SK-N-DZ (cell line): ENCODE measurements around the gene PDCD7. TPM values are rescaled to one million over a fixed set of nuclear protein-coding genes. Genes with fewer than 3 reads are reported as not detected.
"Not testable (repeated sequence)": the region's sequence is repeated elsewhere in the genome, so short reads cannot be mapped to it uniquely, and the experiment has no call there.

Source experiments
- DNase-seq: peaks from one replicate; pipeline ENCODE4 v3.0.0-alpha.2; 2015; ENCODE audit warnings: low spot score
- polyA plus RNA-seq, 2 experiments: library from polyadenylated mRNA; depleted of rRNA; stranded (reverse); fragments of >200 nt; gene quantifications; 2 replicates each; pipeline ENCODE4 v1.2.3, GENCODE V29; 2014

The PDCD7 gene
- 27.4 and 28.9 TPM in 2 replicates for polyA plus RNA-seq (2014; cell fraction: cytosol; rRNA removed)
- polyA plus RNA-seq (2014; cell fraction: nucleus; rRNA removed) = 9.7 and 9.8 TPM in 2 replicates

GRCh38 chr15:65133548-65134200, at the start of gene PDCD7:
Gene PDCD7, minus strand, starts transcription at chr15:65133808. Its CDS starts 27 bp downstream, at chr15:65133781.
- peak; percentile 96 for DNase-seq

DNA sequence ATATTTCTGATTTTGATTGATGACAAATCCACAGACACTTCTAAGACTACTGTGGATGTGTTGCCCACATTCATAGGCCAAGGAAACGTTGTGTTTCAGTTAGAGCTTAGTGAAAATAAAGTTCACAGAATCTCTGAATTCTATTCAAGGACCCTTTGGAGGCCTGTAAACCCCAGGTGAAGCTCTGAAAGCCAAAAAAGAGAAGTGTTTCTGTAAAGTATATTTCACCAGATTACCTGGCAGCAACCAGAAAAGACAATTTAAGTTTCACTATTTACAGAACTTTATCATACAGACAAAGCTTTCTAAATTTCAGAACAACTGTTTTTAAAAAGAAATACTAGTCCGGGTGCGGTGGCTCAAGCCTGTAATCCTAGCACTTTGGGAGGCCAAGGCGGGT, 48.9 kb upstream of the PDCD7 start:
- DNase-seq = no peak

- DNase-seq = not testable (repeated sequence)
These were observed 48.2 kb upstream of the PDCD7 start for GRCh38 chr15:65181582-65182353.

DNA sequence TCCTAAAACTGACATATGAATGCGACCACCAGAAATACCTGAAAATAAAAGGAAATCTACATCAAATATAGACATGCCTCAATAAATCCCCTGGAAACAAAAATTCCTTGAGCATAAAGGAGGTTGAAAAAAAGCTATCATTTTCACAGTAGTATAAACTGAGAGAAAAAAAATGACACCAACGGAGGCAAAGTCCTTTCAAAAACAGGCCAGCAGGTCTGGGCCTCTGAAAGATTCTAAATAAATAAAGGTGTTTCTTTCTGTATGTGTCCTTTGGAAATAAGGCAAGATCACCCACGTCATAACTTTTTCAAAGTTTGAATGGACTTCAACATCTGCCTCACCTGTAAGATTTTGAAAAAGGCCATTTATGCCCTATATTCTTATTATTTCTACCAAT, 46.6 kb upstream of the PDCD7 start:
- DNase-seq = no peak

- no peak for DNase-seq
These were observed 44.3 kb upstream of the PDCD7 start for GRCh38 chr15:65177901-65178300.

DNA sequence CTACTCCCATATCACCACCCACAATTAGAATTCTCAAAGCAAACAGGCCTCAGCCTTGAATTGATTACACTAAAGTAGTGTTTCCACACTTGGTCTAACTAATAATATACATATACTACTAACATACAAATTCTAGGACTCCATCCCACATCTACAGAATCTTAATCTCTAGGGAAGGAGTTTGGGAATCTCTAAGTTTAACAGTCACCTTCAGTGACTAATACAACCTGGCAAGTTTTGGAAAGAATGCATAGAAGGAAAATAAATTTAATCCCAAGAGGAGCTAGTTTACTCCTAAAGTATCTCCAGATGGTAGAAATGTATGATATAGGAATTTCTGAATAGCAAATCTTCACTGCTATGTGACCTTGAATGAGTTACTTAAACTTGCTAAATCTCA, 42.4 kb upstream of the PDCD7 start:
- no peak for DNase-seq

GRCh38 chr15:65175511-65175910, 41.9 kb upstream of the PDCD7 start:
- DNase-seq = no peak

GRCh38 chr15:65174509-65174908, 40.9 kb upstream of the PDCD7 start:
- no peak for DNase-seq

DNA sequence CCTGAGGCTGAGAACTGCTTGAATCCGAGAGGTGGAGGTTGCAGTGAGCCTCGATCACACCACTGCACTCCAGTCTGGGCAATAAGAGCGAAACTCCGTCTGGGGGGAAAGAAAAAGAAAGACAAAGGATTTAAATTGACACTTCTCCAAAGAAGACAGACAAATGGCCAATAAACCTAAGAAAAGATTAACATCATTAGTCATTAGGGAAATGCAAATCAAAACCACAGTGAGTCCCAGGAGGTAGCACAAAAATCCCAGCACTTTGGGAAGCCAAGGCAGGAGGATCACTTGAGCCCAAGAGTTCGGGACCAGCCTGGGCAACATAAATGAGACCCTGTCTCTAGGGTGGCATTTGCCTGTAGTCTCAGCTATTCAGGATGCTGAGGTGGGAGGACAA, 38.9 kb upstream of the PDCD7 start:
- DNase-seq = no peak

DNA sequence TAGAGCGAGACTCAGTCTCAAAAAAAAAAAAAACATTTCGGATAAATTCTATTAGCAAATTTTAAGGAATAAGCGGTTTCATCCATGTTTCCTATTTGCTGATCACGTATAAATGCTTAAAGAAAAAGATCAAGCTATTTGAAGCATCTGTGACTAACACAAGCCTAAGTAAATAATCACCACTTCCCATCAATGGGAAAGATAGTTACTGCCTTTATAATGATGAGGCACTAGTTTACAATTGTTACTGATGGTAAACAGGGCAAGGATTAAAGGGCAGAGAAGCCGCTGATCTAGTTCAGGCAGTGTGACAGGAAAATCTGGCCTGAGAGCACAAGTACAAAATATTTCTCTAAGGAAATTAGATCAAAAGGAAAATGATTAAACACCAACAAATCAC, 37.8 kb upstream of the PDCD7 start:
- no peak for DNase-seq

GRCh38 chr15:65165875-65166274, 32.3 kb upstream of the PDCD7 start:
- no peak for DNase-seq

GRCh38 chr15:65164139-65164538, 30.5 kb upstream of the PDCD7 start:
- DNase-seq = no peak

- no peak for DNase-seq
These were observed 29.4 kb upstream of the PDCD7 start for GRCh38 chr15:65163041-65163440.

- DNase-seq = no peak
These were observed 23.1 kb upstream of the PDCD7 start for GRCh38 chr15:65156692-65157091.

DNA sequence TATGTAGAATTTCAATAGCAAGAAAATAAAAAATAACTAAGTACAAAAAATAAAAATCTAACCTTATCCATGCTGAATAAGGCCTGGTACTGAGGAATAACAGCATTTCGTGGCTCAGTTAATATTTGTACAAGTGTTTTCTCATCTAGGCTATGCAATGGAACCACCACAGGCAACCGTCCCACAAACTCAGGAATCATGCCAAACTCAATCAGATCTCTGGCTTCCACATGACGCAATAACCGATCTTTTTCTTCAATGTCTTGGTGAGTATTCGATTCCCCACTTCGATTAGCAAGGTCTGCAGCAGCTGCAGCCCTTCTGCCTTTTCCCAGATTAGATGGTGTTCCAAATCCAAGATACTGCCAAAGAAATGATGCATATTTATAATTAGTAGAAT, 21.1 kb upstream of the PDCD7 start:
- no peak for DNase-seq

DNA sequence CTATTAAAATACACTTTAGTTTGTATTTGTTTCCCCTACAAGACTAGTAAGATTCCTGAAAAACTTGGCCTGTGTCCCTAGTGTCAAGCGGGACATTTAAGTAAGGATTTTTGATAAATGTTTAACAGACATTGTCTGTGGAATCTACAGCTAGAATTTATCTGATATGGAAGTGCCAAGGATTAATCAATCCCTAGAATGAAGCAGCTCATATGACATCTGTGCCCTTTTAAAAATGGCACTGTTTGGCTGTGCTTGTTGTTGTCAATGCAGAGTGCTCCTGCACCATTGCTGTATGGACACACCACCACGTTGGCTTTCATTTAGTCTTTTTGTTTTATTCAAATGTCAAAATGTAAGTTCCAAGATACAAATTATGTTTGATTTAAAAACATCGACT, 14.3 kb upstream of the PDCD7 start:
- no peak for DNase-seq

- DNase-seq = no peak
These were observed 12.8 kb upstream of the PDCD7 start for GRCh38 chr15:65146438-65146837.

DNA sequence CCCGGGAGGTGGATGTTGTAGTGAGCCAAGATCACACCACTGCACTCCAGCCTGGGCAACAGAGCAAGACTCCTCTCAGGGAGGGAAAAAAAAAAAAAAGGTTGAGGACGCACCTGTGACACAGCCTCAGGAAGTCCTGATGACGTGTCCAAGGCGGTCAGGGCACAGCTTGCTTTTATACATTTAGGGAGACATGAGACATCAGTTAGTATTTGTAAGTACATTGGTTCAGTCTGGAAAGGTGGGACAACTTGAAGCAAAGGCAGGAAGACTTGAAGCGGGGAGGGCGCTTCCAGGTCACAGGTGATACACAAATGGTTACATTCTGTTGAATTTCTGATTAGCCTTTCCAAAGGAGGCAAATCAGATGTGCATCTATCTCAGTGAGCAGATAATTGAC, 5.0 kb upstream of the PDCD7 start:
- DNase-seq = not testable (repeated sequence)

GRCh38 chr15:65137893-65138292, 4.3 kb upstream of the PDCD7 start:
- DNase-seq = not testable (repeated sequence)

GRCh38 chr15:65137089-65137488, 3.5 kb upstream of the PDCD7 start:
- not testable (repeated sequence) for DNase-seq

DNA sequence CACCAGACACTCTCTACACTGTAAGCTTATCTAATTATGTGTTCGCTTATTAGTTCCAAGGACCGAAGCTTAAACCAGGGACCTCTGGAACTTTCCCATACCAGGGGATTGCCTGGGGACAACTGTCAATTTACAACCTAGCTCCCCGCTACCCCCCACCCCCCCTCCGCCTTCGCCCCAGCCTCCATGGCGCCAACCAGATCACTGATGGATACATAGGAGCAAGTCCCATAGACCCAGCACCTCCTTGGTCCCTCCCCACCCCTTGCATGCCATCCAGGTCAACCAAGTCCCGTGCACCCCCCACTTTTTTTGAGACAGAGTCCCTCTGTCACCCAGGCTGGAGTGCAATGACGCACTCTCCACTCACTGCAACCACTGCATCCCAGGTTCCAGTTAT, 930 bp upstream of the PDCD7 start:
- no peak for DNase-seq

DNA sequence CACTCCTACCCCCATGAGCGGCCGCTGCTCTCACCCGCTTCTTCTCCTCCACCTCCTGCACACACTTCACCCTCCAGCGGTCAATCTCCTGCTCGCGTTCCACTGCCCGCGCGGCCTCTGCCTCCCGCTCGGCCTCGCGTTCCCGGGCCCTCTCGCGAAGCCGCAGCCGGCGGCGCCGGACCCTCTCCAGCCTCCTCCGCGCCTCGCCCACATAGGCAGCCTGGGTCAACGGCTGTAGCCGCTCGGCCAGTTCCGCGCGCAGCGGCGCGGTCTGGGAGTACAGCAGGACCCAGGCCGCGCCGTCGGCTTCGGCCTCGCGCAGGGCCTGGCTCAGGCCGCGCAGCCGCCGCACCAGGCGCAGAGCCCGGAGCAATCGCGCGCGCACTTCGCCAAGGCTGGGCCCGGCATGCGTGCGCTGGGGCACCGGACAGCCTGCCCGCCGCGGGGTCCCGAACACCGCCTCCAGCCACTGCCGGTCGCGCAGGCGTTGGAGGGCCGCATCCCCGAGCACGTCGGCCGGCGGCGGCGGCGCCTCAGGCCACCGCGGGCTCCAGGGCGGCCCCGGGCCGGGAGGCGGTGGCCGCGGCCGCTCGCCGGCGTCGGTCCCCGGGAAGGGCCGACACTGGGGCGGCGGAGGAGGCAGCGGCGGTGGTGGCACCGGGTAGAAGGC, 595 bp downstream of the PDCD7 start:
- DNase-seq = peak; percentile 29

GRCh38 chr15:65130941-65131340, 2.7 kb downstream of the PDCD7 start:
- DNase-seq = no peak
